B cell (primary cell): Measurements from ENCODE around the gene HMCN1. TPM values are rescaled to one million over a fixed set of nuclear protein-coding genes. Genes with fewer than 3 reads are reported as not detected.

Experiments used
- ATAC-seq: fragments of 200-7000 bp; cut with Tn5 transposase; one replicate; pipeline ENCODE4 v1.10.0; 2021; ENCODE audit warnings: low read depth, mild to moderate bottlenecking, moderate number of reproducible peaks, moderate library complexity
- CTCF ChIA-PET: fragments of 350-600 bp; sonication (Branson Sonifier 250); formaldehyde crosslinking; loops from one replicate; lab custom pipeline; 2021; ENCODE audit warnings: antibody characterized with exemption, inconsistent platforms; lab: Charles Lee
- POLR2A ChIA-PET: fragments of 350-600 bp; sonication (Branson Sonifier 250); formaldehyde crosslinking; loops from one replicate; lab custom pipeline; 2021; ENCODE audit warnings: antibody characterized with exemption; lab: Charles Lee
- DNase-seq: peaks from one replicate; pipeline ENCODE4 v3.0.0; 2013
- H2AFZ ChIP-seq: 2 replicates; pipeline ENCODE4 v1.6.1; 2012; ENCODE audit warnings: mild to moderate bottlenecking, low read depth, low read length; ENCODE audit not compliant: insufficient read depth, poor library complexity, severe bottlenecking
- H3K27ac ChIP-seq, 2 donors: 1 replicate in 1 of 2; 2 replicates in 1 of 2; pipeline ENCODE4 v1.5.1; 2012 to 2013; ENCODE audit warnings: low read length in 2 of 2, mild to moderate bottlenecking in 2 of 2, moderate library complexity in 1 of 2
- H3K27me3 ChIP-seq, 4 experiments: fragments of 200-600 bp in 1 of 4; sonication (generic) in 1 of 4; replicated peaks in 1 of 4; 1 replicate in 2 of 4; 2 replicates in 2 of 4; pipeline versions ENCODE4 v1.6.1 to v1.7.0; 2013 to 2016; ENCODE audit warnings: low read length in 3 of 4, mild to moderate bottlenecking in 2 of 4, mixed read lengths in 1 of 4, moderate library complexity in 1 of 4; ENCODE audit not compliant: insufficient read depth in 4 of 4, control insufficient read depth in 3 of 4; ENCODE audit errors: control extremely low read depth in 1 of 4
- H3K36me3 ChIP-seq, 2 experiments: replicated peaks in 1 of 2; 1 replicate in 1 of 2; 2 replicates in 1 of 2; pipeline versions ENCODE4 v1.6.1 to v1.7.1; 2013; ENCODE audit warnings: low read length in 1 of 2; ENCODE audit not compliant: insufficient read depth in 2 of 2, control insufficient read depth in 1 of 2; ENCODE audit errors: control extremely low read depth in 1 of 2, extremely low read depth in 1 of 2
- H3K4me1 ChIP-seq, 2 donors: fragments of 200-600 bp in 1 of 2; sonication (generic) in 1 of 2; 1 replicate in 1 of 2; 2 replicates in 1 of 2; pipeline versions ENCODE4 v1.5.1 to v1.6.1; 2013 to 2017; ENCODE audit warnings: low read length in 2 of 2; ENCODE audit not compliant: control insufficient read depth in 2 of 2, insufficient read depth in 2 of 2
- H3K4me2 ChIP-seq: replicated peaks from 2 replicates; pipeline ENCODE3; 2012; ENCODE audit warnings: mild to moderate bottlenecking, low read depth, low read length; ENCODE audit not compliant: poor library complexity, severe bottlenecking
- H3K4me3 ChIP-seq, 5 experiments: fragments of 200-600 bp in 1 of 5; sonication (generic) in 1 of 5; 1 replicate in 3 of 5; 2 replicates in 2 of 5; pipeline versions ENCODE4 v1.5.1 to v1.7.0; 2011 to 2016; ENCODE audit warnings: low read length in 4 of 5, mild to moderate bottlenecking in 4 of 5, low read depth in 2 of 5, control low read depth in 1 of 5, moderate library complexity in 1 of 5; ENCODE audit not compliant: insufficient read depth in 1 of 5; ENCODE audit errors: control extremely low read depth in 1 of 5, extremely low read depth in 1 of 5
- H3K79me2 ChIP-seq: fragments of 200-600 bp; sonication (generic); one replicate; pipeline ENCODE4 v1.6.0; 2016; ENCODE audit warnings: low read length; ENCODE audit not compliant: control insufficient read depth, insufficient read depth
- H3K9ac ChIP-seq: fragments of 200-600 bp; sonication (generic); 2 replicates; pipeline ENCODE4 v1.6.1; 2017; ENCODE audit warnings: mild to moderate bottlenecking, low read length, moderate library complexity
- H3K9me3 ChIP-seq, 3 donors: one replicate each; pipeline versions ENCODE4 v1.6.1 to v1.7.1; 2013; ENCODE audit warnings: low read length in 2 of 3; ENCODE audit not compliant: control insufficient read depth in 2 of 3, insufficient read depth in 1 of 3; ENCODE audit errors: control extremely low read depth in 1 of 3
- H4K20me1 ChIP-seq: 2 replicates; pipeline ENCODE4 v1.6.0; 2012; ENCODE audit warnings: mild to moderate bottlenecking, low read length; ENCODE audit not compliant: insufficient read depth, control insufficient read depth, poor library complexity, severe bottlenecking
- H3K27ac Mint-ChIP-seq: one replicate; pipeline ENCODE4 v1.8.0; 2021; ENCODE audit warnings: mixed read lengths
- H3K27me3 Mint-ChIP-seq: one replicate; pipeline ENCODE4 v1.8.0; 2021; ENCODE audit warnings: mixed read lengths
- H3K4me1 Mint-ChIP-seq: one replicate; pipeline ENCODE4 v1.8.0; 2021; ENCODE audit warnings: mixed read lengths
- H3K4me3 Mint-ChIP-seq: one replicate; pipeline ENCODE4 v1.8.0; 2021; ENCODE audit warnings: mixed read lengths
- H3K9me3 Mint-ChIP-seq: one replicate; pipeline ENCODE4 v1.8.0; 2022; ENCODE audit warnings: mixed read lengths; ENCODE audit not compliant: insufficient read depth
- CTCF ChIP-seq: fragments of 200-600 bp; IDR thresholded peaks from one replicate; pipeline ENCODE4 v1.8.0; 2022; ENCODE audit warnings: antibody characterized with exemption, mild to moderate bottlenecking
- EZH2 ChIP-seq: IDR thresholded peaks from 2 replicates; pipeline ENCODE4 v1.6.1; 2012; ENCODE audit warnings: borderline replicate concordance, low read depth, mild to moderate bottlenecking, moderate library complexity, low read length; ENCODE audit not compliant: insufficient read depth, poor library complexity, severe bottlenecking
- WGBS: methylation state at CpG from one replicate; pipeline ENCODE4 v1.1.5; 2013; ENCODE audit warnings: missing lambda C conversion rate; ENCODE audit not compliant: insufficient coverage; 5-methylcytosine and 5-hydroxymethylcytosine counted together
- intact Hi-C: fragments of 100-400 bp; cut with micrococcal nuclease; formaldehyde crosslinking; loops from one replicate; pipeline ENCODE4 v1.10.0; 2022
- polyA plus RNA-seq: library from polyadenylated mRNA; depleted of rRNA; stranded (reverse); fragments of >200 nt; gene quantifications from 2 replicates; pipeline ENCODE4 v1.2.3, GENCODE V29; 2012
- total RNA-seq, 2 donors: library from RNA; stranded (reverse); fragments of 120-200 nt in 1 of 2; gene quantifications; 1 replicate in 1 of 2; 2 replicates in 1 of 2; pipeline versions ENCODE4 v1.2.3 to v1.2.4, GENCODE V29; 2013 to 2022

The HMCN1 gene
- total and polyA plus RNA-seq, 2 donors (not counting 1 experiment from before 2014, with no cell fraction given), result not detected

GRCh38 chr1:185936641-185937040 is 202.4 kb downstream of the HMCN1 start:
- Histone ChIP-seq H3K79me2 (no peaks in the 10 kb centered on the region), H3K4me2 (no peak overlapping the region), H4K20me1 (no peaks in the 10 kb centered on the region), H2AFZ (no peak overlapping the region), H3K27me3 (no peaks in the 10 kb centered on the region), H3K4me3 (no peak overlapping the region), H3K36me3 (no peaks in the 10 kb centered on the region), H3K4me1 (no peaks in the 10 kb centered on the region), H3K27ac (no peak overlapping the region), H3K9me3 (no peaks in the 10 kb centered on the region), H3K9ac (no peak overlapping the region)
- H3K4me1 Mint-ChIP-seq, result no peaks in the 10 kb centered on the region
- ChIA-PET POLR2A (no interaction called here), CTCF (no interaction called here)
- H3K27me3 Mint-ChIP-seq, result peaks cover 4% of the 10 kb centered on the region
- H3K27ac Mint-ChIP-seq, result no peak overlapping the region
- DNase-seq, result no peak
- no CpG with 5 or more reads among the region's 1 CpG for WGBS
- no peak overlapping the region for H3K4me3 Mint-ChIP-seq
- ATAC-seq, result no peak
- TF ChIP-seq CTCF, result no peak
- no peak for TF ChIP-seq EZH2
- no peaks in the 10 kb centered on the region for H3K9me3 Mint-ChIP-seq
- intact Hi-C loops, result no loop called here

- H3K4me1 Mint-ChIP-seq, result no peaks in the 10 kb centered on the region
- H3K9me3 ChIP-seq, result no peaks in the 10 kb centered on the region
- no peaks in the 10 kb centered on the region for H3K36me3 ChIP-seq
- no peaks in the 10 kb centered on the region for H4K20me1 ChIP-seq
- H3K27me3 ChIP-seq, result no peaks in the 10 kb centered on the region
- H3K4me1 ChIP-seq, result no peaks in the 10 kb centered on the region
- H3K79me2 ChIP-seq, result no peaks in the 10 kb centered on the region
- ChIA-PET POLR2A (no interaction called here), CTCF (no interaction called here)
- H3K9ac ChIP-seq, result no peak overlapping the region
- ATAC-seq (no peak), DNase-seq (no peak)
- intact Hi-C loops, result no loop called here
- no peak for TF ChIP-seq EZH2
- no peak for TF ChIP-seq CTCF
- peaks cover 4% of the 10 kb centered on the region for H3K27me3 Mint-ChIP-seq
- H3K9me3 Mint-ChIP-seq, result no peaks in the 10 kb centered on the region
- H2AFZ ChIP-seq, result no peak overlapping the region
- no peak overlapping the region for H3K27ac Mint-ChIP-seq
- H3K4me3 Mint-ChIP-seq, result no peak overlapping the region
- H3K4me3 ChIP-seq, result no peak overlapping the region
- WGBS, result 25% methylated on average over 1 of the region's 2 CpGs
- H3K27ac ChIP-seq, result no peak overlapping the region
- H3K4me2 ChIP-seq, result no peak overlapping the region
These were observed 204.2 kb downstream of the HMCN1 start for GRCh38 chr1:185938396-185938795.
